ENCODE data around the gene RABGAP1.

The RABGAP1 gene

GRCh38 chr9:123112015-123112975, 171.5 kb downstream of the RABGAP1 start:
- no peak for DNase-seq (ENCODE audit: low spot score)

DNA sequence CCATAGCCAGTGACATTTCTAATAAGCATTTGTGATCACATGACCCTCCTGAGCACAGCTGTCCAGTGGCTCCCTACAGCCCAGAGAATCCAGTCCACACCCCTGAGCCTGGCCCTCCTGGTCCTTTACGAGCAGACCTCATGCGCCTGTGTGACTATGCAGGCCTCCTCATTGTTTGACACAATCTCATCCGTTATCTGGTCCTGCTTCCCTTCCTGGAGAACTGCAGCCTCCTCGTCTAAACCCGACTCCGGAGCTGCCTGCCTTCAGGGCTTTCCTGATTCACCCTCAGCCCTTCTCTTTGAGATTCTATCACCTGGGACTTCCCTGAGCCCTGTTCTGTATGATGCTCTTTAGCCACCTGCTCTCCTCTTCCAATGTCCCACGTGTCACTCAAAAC, 172.4 kb downstream of the RABGAP1 start:
- no peak for DNase-seq (ENCODE audit: low spot score)

GRCh38 chr9:123115146-123115913, 174.5 kb downstream of the RABGAP1 start:
- DNase-seq (ENCODE audit: low spot score): no peak

DNA sequence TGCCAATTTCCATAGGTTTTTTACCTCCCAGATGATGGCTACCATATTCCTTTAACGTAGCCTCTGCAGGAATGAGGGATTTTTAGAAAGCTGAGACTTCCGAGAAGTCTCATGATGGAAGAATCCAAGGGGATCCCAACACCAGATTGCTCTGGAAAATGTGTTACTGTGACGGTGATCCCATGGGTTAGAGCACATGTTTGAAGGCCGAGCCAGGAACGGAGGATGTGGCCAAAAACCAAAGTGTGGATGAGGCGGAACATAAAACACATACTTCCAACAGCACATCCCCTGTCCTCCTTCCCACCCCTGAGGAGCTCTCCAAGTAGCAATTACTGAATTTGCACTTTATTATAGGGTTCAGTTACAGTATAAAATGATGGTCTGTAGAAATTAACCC, 175.2 kb downstream of the RABGAP1 start:
- no peak for DNase-seq (ENCODE audit: low spot score)

DNA sequence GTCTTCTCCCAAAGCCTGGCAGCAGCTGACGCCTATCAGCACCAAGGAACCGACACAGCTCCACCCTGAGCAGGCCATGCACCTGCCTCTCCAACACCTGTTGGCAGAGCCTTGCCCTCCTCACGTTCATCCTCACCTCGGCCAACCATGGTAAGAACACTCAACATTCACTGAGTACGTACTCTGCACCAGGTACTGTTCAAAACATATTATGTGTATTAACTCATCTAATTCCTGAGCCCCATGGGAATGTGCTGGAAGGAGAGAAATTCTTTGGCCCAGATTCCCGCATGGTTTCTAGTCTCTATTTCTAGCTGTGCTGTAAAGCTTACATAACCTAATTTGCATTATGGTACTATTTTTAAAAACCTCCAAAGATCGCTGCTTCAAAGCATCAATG, 178.7 kb downstream of the RABGAP1 start:
- DNase-seq (ENCODE audit: low spot score): no peak

- no peak for DNase-seq (ENCODE audit: low spot score)
Observed at GRCh38 chr9:123120131-123120530, 179.3 kb downstream of the RABGAP1 start.

DNA sequence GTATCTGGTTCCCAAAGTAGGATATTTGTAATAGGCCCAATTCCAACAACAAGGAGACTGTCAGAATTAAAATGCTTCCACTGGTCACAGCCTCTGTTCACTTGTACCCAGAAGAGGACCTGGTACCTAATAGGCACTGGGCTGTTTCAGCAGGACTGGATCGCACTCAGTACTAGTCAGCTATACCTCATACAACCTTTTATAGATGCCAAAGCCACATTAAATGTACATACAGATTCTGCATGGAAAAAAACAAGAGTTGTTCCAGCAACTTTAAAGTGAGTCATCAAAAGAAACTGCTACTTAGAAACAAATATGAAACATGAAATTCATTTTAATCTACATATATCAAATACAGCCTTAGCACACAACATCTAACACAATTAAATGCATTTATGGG, 180.1 kb downstream of the RABGAP1 start:
- no peak for DNase-seq (ENCODE audit: low spot score)

DNA sequence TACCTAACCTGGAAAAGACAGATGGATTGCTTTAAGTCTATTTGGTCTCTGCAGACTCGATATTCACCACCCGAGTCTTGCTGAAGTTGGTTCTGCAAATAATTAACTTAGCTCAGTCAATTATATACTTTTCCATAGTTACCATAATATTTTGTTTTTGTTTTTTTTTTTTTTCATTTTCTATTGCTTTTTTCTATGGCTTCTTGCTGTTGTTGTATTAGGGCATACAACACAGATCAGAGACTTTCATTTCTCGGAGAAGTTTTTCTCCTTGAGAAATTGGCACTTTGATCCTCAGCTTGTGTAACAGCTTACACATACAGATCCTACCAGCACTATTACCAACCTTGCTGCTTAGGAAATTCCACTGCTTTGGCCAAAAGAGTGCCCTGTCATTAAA, 180.6 kb downstream of the RABGAP1 start:
- DNase-seq (ENCODE audit: low spot score): no peak

DNA sequence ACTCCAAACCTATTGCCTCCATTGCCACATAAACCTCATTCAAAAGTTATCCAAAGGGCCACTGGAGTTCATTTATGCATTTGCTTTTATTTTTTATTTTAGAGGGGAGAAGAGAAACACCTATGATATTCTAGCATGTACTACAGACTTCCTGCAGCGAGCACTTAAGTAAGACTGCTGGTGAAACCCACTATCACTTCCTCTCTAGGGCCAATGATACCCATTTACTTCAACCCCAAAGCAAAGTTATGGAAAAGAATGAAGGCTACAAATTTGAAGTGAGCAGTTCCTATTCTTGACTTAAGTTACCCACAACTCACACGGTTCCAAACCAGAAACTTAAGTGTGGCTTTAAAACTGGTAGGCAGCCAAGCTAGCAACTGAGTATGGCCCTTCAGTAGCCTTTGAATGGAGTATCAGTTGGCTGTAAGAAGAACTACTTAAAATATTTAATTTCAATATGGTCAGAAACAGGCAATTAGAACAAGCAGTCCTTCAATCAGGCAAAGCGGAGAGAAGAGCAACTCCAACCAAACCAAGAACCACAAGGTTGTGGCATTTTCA, 186.8 kb downstream of the RABGAP1 start:
- DNase-seq (ENCODE audit: low spot score): no peak

DNA sequence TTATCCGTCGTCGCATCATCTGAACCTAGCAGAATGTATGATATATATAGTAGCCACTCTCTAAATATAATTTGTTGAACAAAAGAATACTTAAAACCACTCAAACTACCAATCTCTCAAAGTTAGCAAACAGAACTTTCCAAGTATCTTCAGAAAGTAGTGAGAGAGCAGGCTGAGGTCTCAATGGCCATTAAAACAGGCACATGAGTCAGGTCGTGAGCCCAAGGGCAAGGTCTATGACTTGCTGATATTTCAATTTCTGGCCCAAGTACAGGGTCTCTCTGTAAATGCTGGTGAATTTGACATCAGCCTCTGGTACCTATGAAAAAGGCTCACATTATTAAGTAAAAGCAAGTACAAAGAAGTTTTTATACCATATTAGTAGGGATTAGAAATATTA, 187.8 kb downstream of the RABGAP1 start:
- DNase-seq (ENCODE audit: low spot score): no peak

GRCh38 chr9:123129423-123129822, 188.6 kb downstream of the RABGAP1 start:
- DNase-seq (ENCODE audit: low spot score): no peak

DNA sequence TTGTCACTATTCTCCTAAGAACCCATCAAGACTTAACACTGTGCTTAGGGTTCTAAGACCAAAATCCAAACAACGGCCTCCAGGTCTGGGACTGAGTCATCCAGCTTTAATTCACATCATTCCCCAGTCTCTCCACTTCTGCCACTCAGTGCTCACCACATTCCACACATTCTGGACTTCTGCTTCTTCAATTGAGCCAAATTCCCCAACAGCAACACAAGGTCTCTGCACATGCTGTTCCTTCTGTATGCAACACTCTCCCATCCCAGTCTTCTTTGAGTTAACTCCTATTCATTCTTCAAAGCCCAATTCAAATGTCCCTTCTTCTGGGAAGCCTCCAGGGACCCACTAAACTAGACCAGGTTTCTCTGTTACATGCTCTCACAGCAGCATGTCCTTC, 190.4 kb downstream of the RABGAP1 start:
- DNase-seq (ENCODE audit: low spot score): no peak

DNA sequence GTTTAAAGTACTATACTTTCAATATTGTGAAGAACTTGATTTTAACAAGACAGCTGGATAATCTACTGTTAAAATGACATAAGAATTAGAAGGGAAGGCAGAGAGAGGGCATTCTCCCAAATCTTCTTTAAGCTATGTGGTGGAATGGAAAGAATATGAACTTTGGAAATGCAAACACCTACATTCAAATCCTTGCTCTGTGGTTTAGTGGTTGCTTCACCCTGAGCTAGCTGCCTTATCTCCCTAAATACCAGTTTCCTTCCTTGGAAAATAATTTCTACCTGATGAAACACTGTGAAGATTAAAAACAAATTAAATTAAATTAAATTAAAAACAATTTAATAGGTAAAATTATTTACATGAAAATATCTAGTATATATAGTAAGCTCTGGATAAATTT, 191.2 kb downstream of the RABGAP1 start:
- no peak for DNase-seq (ENCODE audit: low spot score)

DNA sequence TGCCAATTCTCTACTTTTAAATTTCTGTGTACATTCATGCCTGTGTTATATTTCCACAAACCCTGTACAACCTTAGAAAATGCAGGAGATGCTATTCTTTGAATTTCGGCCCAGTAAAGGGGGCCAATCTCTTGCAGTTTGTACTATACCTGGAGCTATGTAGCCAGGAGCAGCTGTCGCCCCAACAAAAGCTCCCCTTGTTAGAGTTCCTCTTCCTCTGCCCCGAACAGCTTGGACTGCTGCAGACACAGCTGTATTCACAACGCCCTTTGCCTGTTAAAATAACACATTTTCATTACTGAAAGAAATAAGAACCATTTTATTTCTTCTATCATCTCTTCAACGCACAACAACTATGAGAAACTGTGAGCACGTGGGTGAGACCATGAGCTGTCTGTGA, 191.9 kb downstream of the RABGAP1 start:
- no peak for DNase-seq (ENCODE audit: low spot score)

DNA sequence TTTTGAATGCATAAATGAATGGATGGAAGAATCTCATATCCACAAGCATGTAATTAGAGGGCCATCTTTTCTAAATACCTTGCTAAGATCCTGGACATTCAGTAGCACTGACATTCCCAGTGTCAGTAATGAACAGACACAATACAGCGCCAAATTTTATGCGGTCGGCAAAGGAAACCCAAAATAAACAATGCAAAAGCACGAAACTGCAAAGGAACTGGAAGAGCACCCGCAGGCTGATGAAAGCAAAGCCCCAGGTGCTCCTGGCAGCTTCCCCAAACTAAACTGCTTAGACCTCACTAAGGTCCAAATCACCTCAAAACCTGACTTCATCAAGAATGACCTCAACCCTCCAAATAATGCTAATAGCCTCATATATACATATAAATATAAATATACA, 194.6 kb downstream of the RABGAP1 start:
- no peak for DNase-seq (ENCODE audit: low spot score)

- DNase-seq (ENCODE audit: low spot score): no peak
Observed at GRCh38 chr9:123138163-123138562, 197.3 kb downstream of the RABGAP1 start.

GRCh38 chr9:123149067-123149466, 208.2 kb downstream of the RABGAP1 start:
- no peak for DNase-seq (ENCODE audit: low spot score)

- DNase-seq (ENCODE audit: low spot score): no peak
Observed at GRCh38 chr9:123150708-123151503, 210.1 kb downstream of the RABGAP1 start.
